SK-N-SH (cell line): ENCODE measurements around the gene CDH12.

ENCODE experiments used
- CTCF ChIP-seq: fragments of 200-600 bp; sonication (generic); IDR thresholded peaks from 2 replicates; pipeline ENCODE4 v1.6.1; 2017; ENCODE audit warnings: antibody characterized with exemption, mild to moderate bottlenecking, moderate library complexity
- FOXJ3 ChIP-seq: sonication (generic); formaldehyde crosslinking; IDR thresholded peaks from 2 replicates; pipeline ENCODE4 v1.5.1; 2020; ENCODE audit warnings: mild to moderate bottlenecking, missing genetic modification reagents
- FOXM1 ChIP-seq: IDR thresholded peaks from 2 replicates; pipeline ENCODE4 v1.4.0; 2012; ENCODE audit warnings: low read depth, mild to moderate bottlenecking
- SIN3A ChIP-seq: IDR thresholded peaks from 2 replicates; pipeline ENCODE4 v1.6.1; 2012; ENCODE audit warnings: low read depth, mild to moderate bottlenecking, low read length, moderate library complexity, borderline replicate concordance
- TF ChIP-seq, protein P1 (sequence below): IDR thresholded peaks from 2 replicates; pipeline ENCODE4 v1.4.0; 2012; ENCODE audit warnings: low read depth
- TF ChIP-seq, protein P2 (sequence below): fragments of 150-350 bp; IDR thresholded peaks from 2 replicates; pipeline ENCODE4 v1.6.1; 2016; ENCODE audit warnings: mild to moderate bottlenecking, low read depth, low read length

DNA sequence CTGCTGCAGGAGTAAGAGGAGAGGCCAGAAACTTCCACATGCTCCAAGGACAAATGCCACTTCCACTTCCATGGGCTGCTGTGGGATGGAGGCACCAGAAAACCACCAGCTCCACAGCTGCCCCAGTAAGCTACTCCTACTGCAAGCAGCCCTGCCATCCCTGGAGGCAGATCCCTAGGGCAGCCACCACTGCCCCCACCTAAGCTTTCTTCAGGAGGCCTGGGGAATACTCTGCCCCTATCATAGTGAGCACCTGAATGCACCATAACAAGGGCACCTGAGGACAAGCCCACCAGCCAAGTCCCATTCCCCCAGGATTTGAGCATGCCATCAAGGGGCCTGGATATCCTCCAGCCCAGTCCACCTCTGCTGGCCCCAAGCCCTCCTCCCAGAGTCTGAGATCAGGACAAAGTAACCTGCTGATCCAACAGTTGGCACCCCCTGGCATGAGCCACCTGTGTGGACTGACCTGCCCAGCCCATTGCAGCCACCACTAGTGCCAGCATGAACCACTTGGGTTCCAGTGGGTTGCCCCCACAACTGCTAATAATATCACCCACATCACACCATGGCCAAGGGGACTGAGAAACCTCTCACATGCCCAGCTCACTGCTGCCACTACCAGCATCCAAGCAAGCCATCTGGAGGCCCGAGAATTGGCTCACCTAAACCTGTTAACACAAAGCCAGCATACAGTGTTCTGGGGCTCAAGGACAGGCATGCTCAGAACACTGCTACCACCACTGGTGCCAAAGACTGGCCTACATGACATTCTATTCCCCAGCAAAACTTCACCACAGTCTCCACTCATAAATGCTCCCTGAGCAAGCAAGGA, 480.1 kb downstream of the CDH12 start:
- TF ChIP-seq FOXJ3 (CRISPR knock-in tag) (no peak), FOXM1 (no peak), CTCF (no peak), SIN3A (no peak)
- TF ChIP-seq, protein P1, sequence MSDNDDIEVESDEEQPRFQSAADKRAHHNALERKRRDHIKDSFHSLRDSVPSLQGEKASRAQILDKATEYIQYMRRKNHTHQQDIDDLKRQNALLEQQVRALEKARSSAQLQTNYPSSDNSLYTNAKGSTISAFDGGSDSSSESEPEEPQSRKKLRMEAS, result no peak
- TF ChIP-seq, protein P2, sequence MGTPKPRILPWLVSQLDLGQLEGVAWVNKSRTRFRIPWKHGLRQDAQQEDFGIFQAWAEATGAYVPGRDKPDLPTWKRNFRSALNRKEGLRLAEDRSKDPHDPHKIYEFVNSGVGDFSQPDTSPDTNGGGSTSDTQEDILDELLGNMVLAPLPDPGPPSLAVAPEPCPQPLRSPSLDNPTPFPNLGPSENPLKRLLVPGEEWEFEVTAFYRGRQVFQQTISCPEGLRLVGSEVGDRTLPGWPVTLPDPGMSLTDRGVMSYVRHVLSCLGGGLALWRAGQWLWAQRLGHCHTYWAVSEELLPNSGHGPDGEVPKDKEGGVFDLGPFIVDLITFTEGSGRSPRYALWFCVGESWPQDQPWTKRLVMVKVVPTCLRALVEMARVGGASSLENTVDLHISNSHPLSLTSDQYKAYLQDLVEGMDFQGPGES, result no peak
